GM12872 (cell line): ENCODE results near the gene PNMA6F.

Source experiments
- CTCF ChIP-seq: IDR thresholded peaks from 3 replicates; pipeline ENCODE4 v1.5.1; 2011; ENCODE audit warnings: low read depth, mild to moderate bottlenecking, low read length, moderate library complexity; ENCODE audit not compliant: insufficient read depth

Gene PNMA6F

GRCh38 chrX:153305972-153306371, 15.6 kb downstream of the PNMA6F start:
- TF ChIP-seq CTCF: no peak

- TF ChIP-seq CTCF: no peak
Measured at GRCh38 chrX:153304988-153305736, 16.4 kb downstream of the PNMA6F start.

- TF ChIP-seq CTCF: no peak
Measured at GRCh38 chrX:153303276-153304262, 18.0 kb downstream of the PNMA6F start.

- no peak for TF ChIP-seq CTCF
Measured at GRCh38 chrX:153302796-153303195, 18.8 kb downstream of the PNMA6F start.

- no peak for TF ChIP-seq CTCF
Measured at GRCh38 chrX:153301746-153302145, 19.8 kb downstream of the PNMA6F start.

GRCh38 chrX:153299855-153300254, 21.7 kb downstream of the PNMA6F start:
- no peak for TF ChIP-seq CTCF

- no peak for TF ChIP-seq CTCF
Measured at GRCh38 chrX:153297376-153297775, 24.2 kb downstream of the PNMA6F start.
